Measurements from ENCODE around the gene ENTPD7. TPM values are rescaled to one million over a fixed set of nuclear protein-coding genes. Genes with fewer than 3 reads are reported as not detected.

ENTPD7 gene
- total and polyA plus RNA-seq, 2 of the 8 experiments (the other 6 are each of a cell fraction or from before 2014, with no cell fraction given) = 5.0 to 15.6 TPM

GRCh38 chr10:99612167-99612831 is 47.0 kb upstream of the ENTPD7 start (continued):
- peak; percentile 61 for TF ChIP-seq E2F6 (IDR thresholded peaks at IDR 0.05)
- no peak for TF ChIP-seq ATF3 (IDR thresholded peaks at IDR 0.05; ENCODE audit: insufficient read depth, low read depth, low read length)
- TF ChIP-seq SUZ12 (IDR thresholded peaks at IDR 0.05; ENCODE audit: low read length) = no peak
- no peak for TF ChIP-seq POLR2AphosphoS5 (IDR thresholded peaks at IDR 0.05; ENCODE audit: low read depth, low read length)
